K562 (cell line): ENCODE measurements around the gene ZFAND2B. TPM values are rescaled to one million over a fixed set of nuclear protein-coding genes. Genes with fewer than 3 reads are reported as not detected.

Source experiments
- ATAC-seq: fragments of 200-7000 bp; cut with Tn5 transposase; 3 replicates; pipeline ENCODE4 v1.9.1; 2020; ENCODE audit warnings: moderate library complexity
- BruUV-seq: library from RNA; stranded (reverse); fragments of 400-500 nt; replicated peaks from 2 replicates; lab custom pipeline; 2021; lab: Mats Ljungman, UMichigan
- CTCF ChIA-PET: fragments of 300-600 bp; formaldehyde crosslinking; extraction: SDS; loops from one replicate; lab custom pipeline; 2021; ENCODE audit warnings: low intra/inter-chr PET ratio; lab: Yijun Ruan, JAX
- POLR2A ChIA-PET: fragments of 300-600, 350-650 bp; sonication (Branson Sonifier 250); formaldehyde crosslinking; extraction: SDS; loops from one replicate; lab custom pipeline; 2021; ENCODE audit warnings: antibody characterized with exemption, inconsistent platforms; lab: Yijun Ruan, JAX
- DNase-seq, 4 experiments: peaks; one replicate each; pipeline versions ENCODE4 v3.0.0 to v3.0.0-alpha.2; 2011 to 2018; ENCODE audit warnings: low spot score in 3 of 4, mixed read lengths in 3 of 4; ENCODE audit errors: extremely low read depth in 1 of 4
- FAIRE-seq: peaks from 2 replicates; lab custom pipeline; 2011; peaks lifted over from hg19 to GRCh38; lab: Jason Lieb, UNC
- H2AFZ ChIP-seq: 2 replicates; pipeline ENCODE4 v1.6.0; 2011; ENCODE audit warnings: low read depth, low read length, control low read depth, inconsistent platforms
- H3K27ac ChIP-seq: fragments of 200-600 bp; 3 replicates; pipeline ENCODE4 v1.8.0; 2011; ENCODE audit warnings: low read depth, mild to moderate bottlenecking, control low read depth, inconsistent platforms, low read length, moderate library complexity, mixed read lengths; ENCODE audit errors: extremely low read depth
- H3K27me3 ChIP-seq, 2 experiments: fragments of 300-600 bp in 1 of 2; 2 replicates in 1 of 2; 3 replicates in 1 of 2; pipeline versions ENCODE4 v1.6.0 to v1.8.0; 2011; ENCODE audit warnings: inconsistent platforms in 2 of 2, low read length in 2 of 2, mild to moderate bottlenecking in 1 of 2, mixed read lengths in 1 of 2, moderate library complexity in 1 of 2; ENCODE audit not compliant: control insufficient read depth in 2 of 2, insufficient read depth in 2 of 2
- H3K36me3 ChIP-seq: fragments of 300-600 bp; 3 replicates; pipeline ENCODE4 v1.8.0; 2011; ENCODE audit warnings: mild to moderate bottlenecking, low read length, inconsistent platforms; ENCODE audit not compliant: control insufficient read depth, insufficient read depth
- H3K4me1 ChIP-seq, 2 experiments: fragments of 200-600 bp in 1 of 2; replicated peaks in 1 of 2; 2 replicates in 1 of 2; 3 replicates in 1 of 2; pipeline versions ENCODE4 v1.5.1 to v1.8.0; 2011; ENCODE audit warnings: inconsistent platforms in 2 of 2, low read length in 2 of 2, mild to moderate bottlenecking in 1 of 2, mixed read lengths in 1 of 2, moderate library complexity in 1 of 2; ENCODE audit not compliant: control insufficient read depth in 2 of 2, insufficient read depth in 2 of 2
- H3K4me2 ChIP-seq: 2 replicates; pipeline ENCODE4 v1.6.1; 2011; ENCODE audit warnings: low read length, control low read depth, inconsistent platforms, mixed read lengths; ENCODE audit not compliant: insufficient read depth
- H3K4me3 ChIP-seq: fragments of 200-600 bp; sonication (generic), shearing (Covaris generic); 2 replicates; pipeline ENCODE4 v1.5.1; 2016; ENCODE audit warnings: control low read depth, inconsistent platforms
- H3K79me2 ChIP-seq: fragments of 200-600 bp; 3 replicates; pipeline ENCODE4 v1.8.0; 2011; ENCODE audit warnings: low read length, inconsistent platforms; ENCODE audit not compliant: control insufficient read depth, insufficient read depth
- H3K9ac ChIP-seq, 2 experiments: 2 replicates each; pipeline versions ENCODE4 v1.6.0 to v1.6.1; 2011; ENCODE audit warnings: low read depth in 2 of 2, low read length in 2 of 2, control low read depth in 1 of 2, inconsistent platforms in 1 of 2, mild to moderate bottlenecking in 1 of 2, mixed read lengths in 1 of 2; ENCODE audit not compliant: insufficient read depth in 1 of 2
- H3K9me1 ChIP-seq: one replicate; pipeline ENCODE4 v1.6.0; 2011; ENCODE audit warnings: inconsistent platforms, mild to moderate bottlenecking, low read length, moderate library complexity; ENCODE audit not compliant: control insufficient read depth, insufficient read depth
- H3K9me3 ChIP-seq: replicated peaks from 2 replicates; pipeline ENCODE4 v1.5.1; 2011; ENCODE audit warnings: low read depth, low read length, inconsistent platforms; ENCODE audit not compliant: control insufficient read depth, insufficient read depth
- H4K20me1 ChIP-seq: replicated peaks from 2 replicates; pipeline ENCODE4 v1.6.1; 2011; ENCODE audit warnings: low read length, inconsistent platforms, mixed read lengths; ENCODE audit not compliant: control insufficient read depth, insufficient read depth
- POLR2G ChIP-seq: fragments of 200-400 bp; formaldehyde crosslinking; IDR thresholded peaks from 2 replicates; pipeline ENCODE4 v1.6.1; 2017; ENCODE audit warnings: low read depth, mild to moderate bottlenecking, antibody characterized with exemption, low read length, moderate library complexity
- ZNF121 ChIP-seq: sonication (generic); formaldehyde crosslinking; conservative IDR thresholded peaks from 2 replicates; pipeline ENCODE4 v1.8.0; 2022; ENCODE audit warnings: missing genetic modification reagents
- ZNF143 ChIP-seq: sonication (generic); formaldehyde crosslinking; IDR thresholded peaks from 2 replicates; pipeline ENCODE4 v1.9.0; 2022; ENCODE audit warnings: mild to moderate bottlenecking, missing genetic modification reagents
- ZNF699 ChIP-seq: fragments of 250-450 bp; sonication (Bioruptor Pico); IDR thresholded peaks from 2 replicates; pipeline ENCODE4 v1.8.0; 2021; ENCODE audit warnings: mild to moderate bottlenecking, moderate library complexity; ENCODE audit not compliant: insufficient replicate concordance
- WGBS: fragments of 100-300 bp; shearing (Covaris generic); methylation state at CpG from one replicate; pipeline ENCODE4 v1.1.6; 2016; ENCODE audit warnings: low coverage, mixed read lengths; ENCODE audit not compliant: insufficient coverage; ENCODE audit errors: missing lambda C conversion rate; 5-methylcytosine and 5-hydroxymethylcytosine counted together
- in situ Hi-C: fragments of 300-500 bp; cut with MboI; formaldehyde crosslinking; loops from 4 replicates; pipeline ENCODE4 v1.15.0; 2018; ENCODE audit warnings: inconsistent platforms, mixed read lengths
- intact Hi-C: fragments of 100-400 bp; cut with micrococcal nuclease; formaldehyde crosslinking; loops from 2 replicates; pipeline ENCODE4 v1.14.2; 2022
- polyA plus RNA-seq, 8 experiments: library from polyadenylated mRNA; depleted of rRNA in 4 of 8; stranded (reverse) in 5 of 8; unstranded in 3 of 8; fragments of >200 nt; fragmentation: Nextera tagmentation in 2 of 8; fragmentation: Illumina TruSeq in 1 of 8; extraction: Ambion mirVana in 2 of 8; extraction: Trizol in 1 of 8; gene quantifications; 2 replicates each; pipeline versions ENCODE4 v1.2.1 to v1.2.3, GENCODE V29; 2011 to 2014; ENCODE audit warnings: inconsistent platforms in 1 of 8, missing spikeins in 1 of 8
- total RNA-seq, 7 experiments: library from RNA; depleted of rRNA in 6 of 7; stranded (reverse); fragments of >200 nt in 6 of 7; fragmentation: Illumina TruSeq in 2 of 7; extraction: Trizol in 2 of 7; gene quantifications; 2 replicates each; pipeline versions ENCODE4 v1.2.1 to v1.2.3, GENCODE V29; 2011 to 2021; ENCODE audit warnings: low replicate concordance in 1 of 7

ZFAND2B gene
- total and polyA plus RNA-seq, 9 of the 15 experiments (the other 6 are each of a cell fraction or from before 2014, with no cell fraction given): 9.9 to 33.3 (median 26.1) TPM

DNA sequence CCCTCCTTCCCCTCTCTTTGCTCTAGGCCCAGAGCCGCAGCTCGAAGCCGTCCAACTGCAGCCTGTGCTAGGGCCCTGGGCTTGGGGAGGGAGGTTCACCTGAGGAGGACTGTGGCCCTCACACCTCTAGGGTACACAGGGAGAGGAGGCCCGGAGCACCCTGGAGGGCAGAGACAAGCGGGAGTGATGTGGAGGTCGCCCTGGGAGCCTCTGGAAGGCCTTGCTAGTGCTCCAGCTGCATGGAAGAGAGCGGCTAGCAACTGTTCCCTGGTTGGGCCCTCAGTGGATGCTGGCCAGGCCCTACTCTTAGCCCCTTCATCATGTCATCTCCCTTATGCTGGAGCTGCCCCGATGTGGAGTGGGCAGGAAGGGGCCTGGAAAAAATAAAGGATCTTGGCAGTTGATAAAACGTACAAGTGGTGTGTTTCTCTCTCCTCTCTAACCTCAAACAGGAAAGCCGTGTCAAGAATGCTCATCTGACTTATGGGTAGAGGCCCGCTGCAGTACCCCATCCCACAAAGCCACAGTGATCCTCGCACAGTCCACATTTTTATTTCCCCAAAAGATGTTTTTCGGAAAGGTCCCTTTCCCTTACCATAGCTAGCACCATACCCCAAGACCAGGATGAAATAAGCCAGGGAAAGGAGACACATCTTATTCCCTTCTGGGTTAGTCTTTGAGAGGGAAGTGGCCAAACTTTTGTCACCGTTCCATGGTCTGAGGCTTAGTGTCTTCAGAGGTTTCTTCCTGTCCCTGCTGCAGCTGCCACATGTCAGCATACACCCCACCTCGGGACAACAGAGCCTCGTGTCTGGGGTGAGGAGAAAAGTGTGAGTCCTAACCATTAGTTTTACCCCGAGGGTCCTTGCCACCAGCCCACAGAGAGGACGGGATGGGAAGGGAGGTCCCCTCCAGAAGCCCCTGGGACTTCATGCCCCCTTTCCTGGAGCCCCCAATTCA lies 2.9 kb downstream of the ZFAND2B start:
- Histone ChIP-seq H3K27ac (no peak overlapping the region), H3K4me3 (no peak overlapping the region), H3K79me2 (no peaks in the 10 kb centered on the region), H3K4me1 (peaks cover 16 to 17% of the 10 kb centered on the region in 2 experiments; a peak in 4 of 5 replicates), H3K27me3 (no peaks in the 10 kb centered on the region), H2AFZ (no peak overlapping the region), H3K36me3 (peaks cover 66% of the 10 kb centered on the region; the same call in 2 of the 3 replicates), H3K4me2 (no peak overlapping the region), H3K9me3 (no peaks in the 10 kb centered on the region), H3K9ac (peak overlapping the region in 1 of 2 experiments; percentile 42; a peak in 1 of 4 replicates), H3K9me1 (no peaks in the 10 kb centered on the region), H4K20me1 (peaks cover 11% of the 10 kb centered on the region; the same call in 1 of the 2 replicates)
- WGBS: 81% methylated on average over 9 of the region's 18 CpGs
- DNase-seq (no peak), ATAC-seq (no peak), FAIRE-seq (no peak)
- BruUV-seq: no TSS peak
- ChIA-PET POLR2A (interaction anchor here (0.7 kb wide), 1 partner anchor 38 kb away, joined by 3 read pairs; no protein-coding TSS in a partner anchor), CTCF (no interaction called here)
- TF ChIP-seq ZNF143 (CRISPR knock-in tag) (no peak), ZNF699 (CRISPR knock-in tag) (no peak), POLR2G (0 out of 2 replicates have a peak, but pooled peaks have one; percentile 14), ZNF121 (CRISPR knock-in tag) (no peak)
- in situ Hi-C loops (loop anchor here (5.0 kb wide), 1 partner anchor 37 kb away; the partner anchor contains the start of gene SLC23A3), intact Hi-C loops (no loop called here)
